HG03066 (cell line): ENCODE data around the gene SH2D5.

Experiments
- ATAC-seq: cut with Tn5 transposase; IDR thresholded peaks from one replicate; pipeline ENCODE4 v1.9.1; 2021; ENCODE audit warnings: low read depth; ENCODE audit not compliant: unreplicated experiment

Gene SH2D5

GRCh38 chr1:20717452-20718342, 14.8 kb downstream of the SH2D5 start, which contains the start of gene KIF17:
KIF17 (minus strand) TSS chr1:20718007; CDS start chr1:20717706, 301 bp downstream.
- no peak for ATAC-seq

DNA sequence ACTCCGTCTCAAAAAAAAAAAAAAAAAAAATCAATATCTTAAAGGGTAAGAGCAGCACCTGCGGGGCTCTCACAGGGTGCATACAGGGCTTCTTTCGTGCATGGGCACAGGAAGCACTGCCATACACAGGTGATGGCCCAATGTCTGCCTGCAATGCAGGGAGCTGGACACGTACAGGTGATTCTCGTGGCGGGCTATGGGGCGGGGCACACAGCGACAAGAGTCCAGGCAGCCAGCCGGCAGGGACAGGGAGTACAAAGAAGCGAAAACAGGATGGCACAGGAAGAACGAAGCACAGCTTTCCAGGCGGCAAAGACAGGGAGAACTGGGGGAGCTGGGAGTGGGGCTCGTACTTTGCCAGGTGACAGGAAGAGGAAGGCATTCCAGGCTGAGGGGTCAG, 16.3 kb downstream of the SH2D5 start:
- ATAC-seq: no peak

GRCh38 chr1:20715406-20715805, 17.1 kb downstream of the SH2D5 start:
- ATAC-seq: no peak

- no peak for ATAC-seq
Observed at GRCh38 chr1:20713440-20713839, 19.1 kb downstream of the SH2D5 start.

DNA sequence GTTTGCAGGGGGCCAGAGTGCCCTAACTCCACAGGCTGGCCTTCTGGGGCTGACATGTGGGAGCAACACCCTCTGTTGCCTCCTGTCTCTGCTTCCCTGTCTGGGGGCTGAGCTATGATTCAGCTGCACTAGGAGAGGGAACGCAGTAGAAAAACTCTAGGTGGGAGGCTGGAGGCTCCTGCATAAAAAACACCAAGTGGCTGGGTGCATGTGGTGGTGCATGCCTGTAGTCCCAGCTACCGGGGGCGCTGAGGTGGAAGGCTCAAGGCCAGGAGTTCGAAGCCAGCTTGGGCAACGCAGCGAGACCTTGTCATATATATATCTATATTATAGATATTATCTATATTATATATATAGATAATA, 20.3 kb downstream of the SH2D5 start:
- ATAC-seq: no peak

GRCh38 chr1:20711285-20712214, 21.0 kb downstream of the SH2D5 start:
- no peak for ATAC-seq

- no peak for ATAC-seq
Observed at GRCh38 chr1:20710469-20711284, 21.8 kb downstream of the SH2D5 start.

DNA sequence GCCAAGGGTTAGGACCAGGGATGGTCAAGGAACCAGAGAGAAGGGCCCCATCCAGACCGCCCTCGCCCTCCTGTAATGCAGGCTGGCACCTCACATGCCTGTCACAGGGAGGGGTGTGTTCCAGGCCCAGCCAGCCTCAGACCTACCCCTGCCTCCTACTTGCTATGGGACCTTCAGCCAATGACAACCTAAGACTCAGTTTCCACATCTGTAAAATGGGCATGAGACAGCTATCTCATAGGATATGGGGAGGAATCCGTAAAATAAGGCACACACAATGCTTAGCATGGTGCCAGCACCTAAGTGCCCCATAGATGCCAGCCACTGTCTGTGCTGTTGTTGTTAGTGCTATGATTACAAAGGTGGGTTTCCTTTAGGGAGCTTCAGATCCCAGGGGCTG, 22.6 kb downstream of the SH2D5 start:
- no peak for ATAC-seq

DNA sequence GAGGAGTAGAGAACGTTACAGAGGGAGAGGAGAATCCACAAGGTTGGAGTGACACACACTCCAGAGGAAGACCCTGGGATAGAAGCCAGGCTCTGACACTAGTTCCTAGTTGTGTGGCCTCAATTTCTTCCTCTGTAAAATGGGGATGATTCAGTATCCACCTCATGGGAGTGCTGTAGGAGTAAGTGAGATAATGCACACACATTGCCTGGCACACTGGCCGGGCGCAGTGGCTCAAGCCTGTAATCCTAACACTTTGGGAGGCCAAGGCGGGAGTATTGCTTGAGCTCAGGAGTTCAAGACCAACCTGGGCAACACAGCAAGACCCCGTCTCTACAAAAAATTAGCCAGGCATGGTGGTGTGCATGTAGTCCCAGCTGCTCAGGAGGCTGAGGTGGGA, 23.6 kb downstream of the SH2D5 start:
- no peak for ATAC-seq

- ATAC-seq: no peak
Observed at GRCh38 chr1:20708057-20708456, 24.4 kb downstream of the SH2D5 start.

GRCh38 chr1:20706841-20707240, 25.7 kb downstream of the SH2D5 start:
- no peak for ATAC-seq

DNA sequence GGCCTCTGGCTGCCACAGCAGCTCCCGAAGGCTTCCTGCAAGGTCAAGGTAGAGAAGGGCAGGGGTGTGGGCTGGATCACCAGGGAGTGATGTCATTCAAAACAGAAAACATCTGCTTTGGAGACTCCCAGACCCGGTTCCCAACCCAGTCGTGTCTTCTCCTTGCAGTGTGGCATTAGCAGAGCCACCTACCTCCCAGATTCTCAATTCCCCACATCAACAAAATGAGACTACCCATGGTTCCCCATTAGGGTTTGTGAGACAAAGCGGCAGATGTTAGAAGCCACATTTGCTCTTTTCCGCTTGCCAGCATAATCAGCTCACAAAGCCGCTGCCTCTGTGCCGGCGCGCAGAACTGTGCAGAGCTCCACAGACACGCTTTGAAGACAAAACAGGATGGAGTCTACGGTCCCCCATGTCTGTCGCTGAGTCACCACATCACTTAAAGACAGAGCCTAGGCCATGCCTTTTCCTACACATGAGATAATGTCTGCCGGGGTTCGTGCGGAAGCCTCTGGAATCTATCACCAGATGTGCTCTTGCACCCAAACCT, 27.2 kb downstream of the SH2D5 start:
- no peak for ATAC-seq

GRCh38 chr1:20704390-20705202, 27.9 kb downstream of the SH2D5 start:
- ATAC-seq: no peak

DNA sequence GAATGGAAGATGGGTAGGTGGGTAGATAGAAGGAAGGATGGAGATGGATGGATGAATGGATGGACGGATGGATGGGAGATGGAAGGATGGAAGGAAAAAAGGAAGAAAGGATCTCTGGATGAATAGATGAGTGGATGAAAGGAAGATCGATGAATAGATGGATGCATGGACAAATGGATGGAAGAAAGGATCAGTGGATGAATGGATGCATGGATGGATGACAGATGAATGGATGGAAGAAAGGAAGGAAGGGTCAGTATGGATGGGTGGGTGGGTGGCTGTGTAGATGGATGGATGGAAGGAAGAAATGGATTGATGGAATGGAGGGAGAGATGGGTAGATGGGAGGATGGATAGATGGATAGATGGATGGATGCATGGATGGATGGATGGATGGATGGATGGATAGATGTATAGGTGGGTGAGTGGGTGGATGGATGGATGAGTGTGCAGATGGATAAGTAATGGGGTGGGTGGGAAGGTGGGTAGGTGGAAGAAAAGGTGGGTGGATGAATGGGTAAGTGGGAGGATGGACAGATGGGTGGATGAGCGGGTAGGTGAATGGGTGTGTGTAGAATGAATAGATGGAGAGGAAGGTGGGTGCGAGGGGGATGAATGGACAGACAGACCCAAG, 29.3 kb downstream of the SH2D5 start:
- ATAC-seq: no peak

DNA sequence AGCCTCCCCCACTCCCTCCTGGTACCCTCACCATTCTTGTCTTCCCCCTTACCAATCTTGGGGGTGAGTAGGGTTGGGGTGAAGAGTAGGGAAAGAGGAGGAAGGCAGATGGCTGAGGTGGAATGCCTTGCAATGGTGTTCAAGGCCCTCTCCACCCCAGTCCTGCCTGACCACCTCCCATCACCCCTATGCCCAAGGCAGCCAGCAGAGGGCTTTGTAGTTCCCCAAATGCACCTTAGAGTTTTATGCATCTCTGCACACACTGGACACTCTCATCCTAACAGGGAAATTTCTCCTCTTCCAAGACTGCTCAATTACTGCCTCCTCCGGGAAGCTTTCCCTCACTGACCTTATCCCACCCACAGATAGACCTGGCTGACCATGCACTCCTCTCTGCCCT, 30.1 kb downstream of the SH2D5 start:
- no peak for ATAC-seq

GRCh38 chr1:20701847-20702246, 30.7 kb downstream of the SH2D5 start:
- no peak for ATAC-seq

- ATAC-seq: no peak
Observed at GRCh38 chr1:20701446-20701845, 31.1 kb downstream of the SH2D5 start.

- ATAC-seq: no peak
Observed at GRCh38 chr1:20700636-20701215, 31.8 kb downstream of the SH2D5 start.

- ATAC-seq: no peak
Observed at GRCh38 chr1:20699558-20699957, 32.9 kb downstream of the SH2D5 start.
